ENCODE data around the gene VSTM5. TPM values are rescaled to one million over a fixed set of nuclear protein-coding genes. Genes with fewer than 3 reads are reported as not detected.

The VSTM5 gene
- total RNA-seq, 2 experiments from 2014 or later: not detected

DNA sequence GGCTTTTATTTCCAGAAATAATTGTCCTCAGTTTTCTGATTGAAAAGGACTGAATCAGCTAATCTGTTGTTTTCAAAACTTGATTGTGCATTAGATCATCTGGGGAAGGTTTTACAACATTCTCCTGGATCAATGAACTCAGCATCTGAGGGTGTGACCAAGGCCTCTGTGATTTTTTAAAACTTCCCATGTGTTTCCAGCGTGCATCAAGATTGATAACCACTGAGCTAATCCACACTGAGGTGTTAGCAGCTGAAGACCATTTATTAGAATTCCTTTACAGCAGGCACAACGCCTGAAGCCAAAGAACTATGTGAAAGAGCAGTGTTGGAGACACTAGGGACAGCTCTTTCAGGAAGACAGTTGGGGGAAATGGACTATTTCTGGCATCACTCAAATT is 10.2 kb downstream of the VSTM5 start:
- H3K36me3 Mint-ChIP-seq (ENCODE audit: low read depth): no peaks in the 10 kb centered on the region
- H3K27me3 Mint-ChIP-seq (ENCODE audit: low read depth): peaks cover 2% of the 10 kb centered on the region
- ATAC-seq (no peak), DNase-seq (no peak)
- H3K4me3 Mint-ChIP-seq: no peak overlapping the region
- CTCF ChIA-PET: no interaction called here
- no peaks in the 10 kb centered on the region for H3K9me3 Mint-ChIP-seq (ENCODE audit: insufficient read depth)
- H3K27ac Mint-ChIP-seq: no peak overlapping the region
- no peaks in the 10 kb centered on the region for H3K4me1 Mint-ChIP-seq (ENCODE audit: low read depth)
- POLR2A ChIA-PET: no interaction called here

- no peak overlapping the region for H3K4me3 Mint-ChIP-seq
- ATAC-seq (no peak), DNase-seq (no peak)
- ChIA-PET CTCF (no interaction called here), POLR2A (no interaction called here)
- H3K4me1 Mint-ChIP-seq (ENCODE audit: low read depth): no peaks in the 10 kb centered on the region
- H3K27ac Mint-ChIP-seq: no peak overlapping the region
- H3K9me3 Mint-ChIP-seq (ENCODE audit: insufficient read depth): no peaks in the 10 kb centered on the region
- peaks cover 2% of the 10 kb centered on the region for H3K27me3 Mint-ChIP-seq (ENCODE audit: low read depth)
- no peaks in the 10 kb centered on the region for H3K36me3 Mint-ChIP-seq (ENCODE audit: low read depth)
Observed at GRCh38 chr11:93838967-93839366, 11.5 kb downstream of the VSTM5 start.

- ChIA-PET CTCF (no interaction called here), POLR2A (no interaction called here)
- ATAC-seq: no peak
- Mint-ChIP-seq H3K9me3 (ENCODE audit: insufficient read depth) (no peaks in the 10 kb centered on the region), H3K27ac (no peak overlapping the region), H3K4me1 (ENCODE audit: low read depth) (no peaks in the 10 kb centered on the region), H3K4me3 (no peak overlapping the region), H3K27me3 (ENCODE audit: low read depth) (peaks cover 6% of the 10 kb centered on the region), H3K36me3 (ENCODE audit: low read depth) (no peaks in the 10 kb centered on the region)
- no peak for DNase-seq
Observed at GRCh38 chr11:93832780-93833179, 17.6 kb downstream of the VSTM5 start.

- POLR2A ChIA-PET: no interaction called here
- Mint-ChIP-seq H3K27ac (no peak overlapping the region), H3K27me3 (ENCODE audit: low read depth) (peaks cover 6% of the 10 kb centered on the region), H3K4me1 (ENCODE audit: low read depth) (no peaks in the 10 kb centered on the region), H3K9me3 (ENCODE audit: insufficient read depth) (no peaks in the 10 kb centered on the region), H3K36me3 (ENCODE audit: low read depth) (no peaks in the 10 kb centered on the region), H3K4me3 (no peak overlapping the region)
- CTCF ChIA-PET: no interaction called here
- no peak for ATAC-seq
- DNase-seq: no peak
Observed at GRCh38 chr11:93831343-93832127, 18.9 kb downstream of the VSTM5 start.

DNA sequence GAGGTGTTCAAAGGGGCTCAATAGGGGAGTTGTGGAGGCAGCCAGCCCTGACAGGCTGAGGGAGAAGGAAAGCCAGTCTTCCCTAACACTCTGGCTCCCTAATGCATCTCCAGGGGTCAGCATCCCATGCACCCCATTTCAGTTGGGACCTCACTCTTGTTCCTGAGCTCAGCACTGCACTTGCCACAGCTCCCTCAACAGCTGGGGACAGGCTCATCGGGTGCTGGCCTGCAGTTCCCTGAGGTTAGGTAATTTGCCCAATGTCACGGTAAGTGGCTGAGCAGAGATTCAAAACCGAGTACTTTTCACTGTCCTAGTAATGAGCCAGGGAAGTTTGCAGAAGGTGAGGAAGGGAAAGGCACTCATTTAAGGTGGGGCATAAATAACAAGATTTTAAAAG is 20.8 kb downstream of the VSTM5 start:
- Mint-ChIP-seq H3K36me3 (ENCODE audit: low read depth) (no peaks in the 10 kb centered on the region), H3K4me1 (ENCODE audit: low read depth) (no peaks in the 10 kb centered on the region), H3K4me3 (no peak overlapping the region), H3K27ac (no peak overlapping the region), H3K27me3 (ENCODE audit: low read depth) (peaks cover 6% of the 10 kb centered on the region), H3K9me3 (ENCODE audit: insufficient read depth) (no peaks in the 10 kb centered on the region)
- DNase-seq (no peak), ATAC-seq (no peak)
- CTCF ChIA-PET: no interaction called here
- POLR2A ChIA-PET: no interaction called here

- H3K9me3 Mint-ChIP-seq (ENCODE audit: insufficient read depth): no peaks in the 10 kb centered on the region
- no peak overlapping the region for H3K27ac Mint-ChIP-seq
- POLR2A ChIA-PET: no interaction called here
- CTCF ChIA-PET: no interaction called here
- no peaks in the 10 kb centered on the region for H3K27me3 Mint-ChIP-seq (ENCODE audit: low read depth)
- H3K36me3 Mint-ChIP-seq (ENCODE audit: low read depth): no peaks in the 10 kb centered on the region
- no peak for ATAC-seq
- H3K4me3 Mint-ChIP-seq: no peak overlapping the region
- no peaks in the 10 kb centered on the region for H3K4me1 Mint-ChIP-seq (ENCODE audit: low read depth)
- DNase-seq: no peak
Observed at GRCh38 chr11:93827363-93827762, 23.1 kb downstream of the VSTM5 start.

- Mint-ChIP-seq H3K4me3 (no peak overlapping the region), H3K27me3 (ENCODE audit: low read depth) (no peaks in the 10 kb centered on the region), H3K36me3 (ENCODE audit: low read depth) (no peaks in the 10 kb centered on the region), H3K9me3 (ENCODE audit: insufficient read depth) (no peaks in the 10 kb centered on the region), H3K4me1 (ENCODE audit: low read depth) (no peaks in the 10 kb centered on the region), H3K27ac (no peak overlapping the region)
- DNase-seq (no peak), ATAC-seq (no peak)
- POLR2A ChIA-PET: no interaction called here
- CTCF ChIA-PET: no interaction called here
Observed at GRCh38 chr11:93823210-93823609, 27.2 kb downstream of the VSTM5 start.

DNA sequence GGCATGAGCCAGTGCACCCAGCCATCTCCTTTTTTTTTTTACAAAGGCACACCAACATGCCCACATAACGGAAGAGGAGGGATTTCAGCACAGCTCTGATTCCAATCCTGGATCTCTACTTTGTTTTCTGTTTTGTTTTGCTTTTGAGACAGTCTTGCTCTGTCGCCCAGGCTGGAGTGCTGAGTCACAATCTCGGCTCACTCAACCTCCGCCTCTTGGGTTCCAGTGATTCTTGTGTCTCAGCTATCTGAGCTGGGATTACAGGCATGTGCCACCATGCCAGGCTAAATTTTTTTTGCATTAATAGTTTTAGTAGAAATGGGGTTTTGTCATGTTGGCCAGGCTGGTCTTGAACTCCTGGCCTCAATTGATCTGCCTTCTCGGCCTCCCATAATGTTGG is 28.1 kb downstream of the VSTM5 start:
- Mint-ChIP-seq H3K36me3 (ENCODE audit: low read depth) (no peaks in the 10 kb centered on the region), H3K4me3 (no peak overlapping the region), H3K4me1 (ENCODE audit: low read depth) (no peaks in the 10 kb centered on the region), H3K9me3 (ENCODE audit: insufficient read depth) (no peaks in the 10 kb centered on the region), H3K27me3 (ENCODE audit: low read depth) (no peaks in the 10 kb centered on the region), H3K27ac (no peak overlapping the region)
- DNase-seq: no peak
- CTCF ChIA-PET: no interaction called here
- ATAC-seq: no peak
- POLR2A ChIA-PET: no interaction called here

- DNase-seq (no peak), ATAC-seq (no peak)
- ChIA-PET CTCF (no interaction called here), POLR2A (no interaction called here)
- Mint-ChIP-seq H3K27ac (no peak overlapping the region), H3K27me3 (ENCODE audit: low read depth) (no peaks in the 10 kb centered on the region), H3K4me1 (ENCODE audit: low read depth) (no peaks in the 10 kb centered on the region), H3K9me3 (ENCODE audit: insufficient read depth) (no peaks in the 10 kb centered on the region), H3K36me3 (ENCODE audit: low read depth) (no peaks in the 10 kb centered on the region), H3K4me3 (no peak overlapping the region)
Observed at GRCh38 chr11:93821617-93822016, 28.8 kb downstream of the VSTM5 start.

DNA sequence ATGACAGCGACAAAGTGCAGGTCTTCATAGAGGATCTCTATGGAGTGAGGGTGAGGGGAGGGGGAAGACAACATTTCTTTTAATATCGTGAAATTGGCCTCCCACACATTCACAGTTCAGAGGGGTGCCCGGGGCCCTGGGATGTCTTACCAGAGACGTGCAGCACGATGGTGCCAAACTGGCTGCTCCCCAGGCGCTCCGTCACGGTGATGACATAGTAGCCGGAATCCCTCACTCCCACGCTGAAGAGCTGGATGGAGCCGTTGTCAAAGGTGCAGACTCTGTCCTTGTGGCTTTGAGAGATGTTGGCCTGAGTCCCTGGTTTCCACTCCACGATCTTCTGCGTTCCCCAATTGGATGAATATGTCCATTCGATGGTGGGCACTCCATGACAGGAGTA is 29.6 kb downstream of the VSTM5 start:
- Mint-ChIP-seq H3K9me3 (ENCODE audit: insufficient read depth) (no peaks in the 10 kb centered on the region), H3K4me1 (ENCODE audit: low read depth) (no peaks in the 10 kb centered on the region), H3K27ac (no peak overlapping the region), H3K36me3 (ENCODE audit: low read depth) (peaks cover 3% of the 10 kb centered on the region), H3K4me3 (no peak overlapping the region), H3K27me3 (ENCODE audit: low read depth) (no peaks in the 10 kb centered on the region)
- ChIA-PET CTCF (no interaction called here), POLR2A (no interaction called here)
- no peak for DNase-seq
- no peak for ATAC-seq

DNA sequence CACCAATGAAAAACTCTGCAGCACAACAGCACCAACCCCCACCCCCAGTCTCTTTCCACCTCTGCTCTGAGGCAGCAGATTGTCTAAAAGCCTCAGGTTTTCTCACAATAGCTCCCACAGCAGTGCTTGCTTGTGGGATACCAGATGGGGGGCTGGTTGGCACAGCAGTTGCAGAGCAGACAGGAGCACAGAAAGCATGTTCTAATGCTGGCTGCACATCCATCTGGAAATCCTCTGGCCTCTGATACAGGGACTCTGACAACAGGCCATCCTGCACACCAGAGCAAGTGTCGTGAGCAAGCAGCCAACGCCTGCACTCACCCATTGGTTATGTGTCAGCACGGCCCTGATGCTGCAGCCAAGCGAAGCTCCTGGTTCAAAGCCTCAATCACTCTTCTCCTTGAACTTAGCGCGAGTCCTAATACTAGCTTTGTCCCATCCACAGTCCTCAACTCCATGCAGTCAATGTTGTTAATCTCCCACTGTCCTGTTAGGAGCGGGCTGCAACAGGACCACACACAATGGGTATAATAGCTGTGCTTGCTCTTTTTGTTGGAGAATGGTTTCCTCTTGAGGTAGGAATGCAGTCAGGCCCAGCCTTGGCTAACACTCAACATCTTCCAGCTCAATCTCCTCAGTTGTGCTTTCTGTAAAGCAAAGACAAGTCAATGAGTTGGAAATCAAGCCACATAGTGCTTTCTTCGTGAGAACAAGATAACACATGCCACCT is 30.3 kb downstream of the VSTM5 start:
- ATAC-seq (no peak), DNase-seq (no peak)
- Mint-ChIP-seq H3K27ac (no peak overlapping the region), H3K4me1 (ENCODE audit: low read depth) (no peaks in the 10 kb centered on the region), H3K4me3 (no peak overlapping the region), H3K9me3 (ENCODE audit: insufficient read depth) (no peaks in the 10 kb centered on the region), H3K36me3 (ENCODE audit: low read depth) (peaks cover 9% of the 10 kb centered on the region), H3K27me3 (ENCODE audit: low read depth) (no peaks in the 10 kb centered on the region)
- ChIA-PET POLR2A (interaction anchor here (0.6 kb wide), 2 partner anchors 20 to 64 kb away, joined by 3 to 4 read pairs; no protein-coding TSS in a partner anchor), CTCF (no interaction called here)

- no peaks in the 10 kb centered on the region for H3K9me3 Mint-ChIP-seq (ENCODE audit: insufficient read depth)
- H3K27me3 Mint-ChIP-seq (ENCODE audit: low read depth): no peaks in the 10 kb centered on the region
- no peak for DNase-seq
- no peaks in the 10 kb centered on the region for H3K4me1 Mint-ChIP-seq (ENCODE audit: low read depth)
- no peak for ATAC-seq
- H3K27ac Mint-ChIP-seq: no peak overlapping the region
- ChIA-PET CTCF (interaction anchor here (1.3 kb wide), 1 partner anchor 104 kb away, joined by 3 read pairs; no protein-coding TSS in a partner anchor), POLR2A (interaction anchor here (0.9 kb wide), 1 partner anchor 44 kb away, joined by 3 read pairs; no protein-coding TSS in a partner anchor)
- peaks cover 27% of the 10 kb centered on the region for H3K36me3 Mint-ChIP-seq (ENCODE audit: low read depth)
- H3K4me3 Mint-ChIP-seq: no peak overlapping the region
Observed at GRCh38 chr11:93817426-93818348, 32.7 kb downstream of the VSTM5 start.
